Ureter (tissue), 1 donor: Measurements from ENCODE around the gene AKT1S1. TPM values are rescaled to one million over a fixed set of nuclear protein-coding genes. Genes with fewer than 3 reads are reported as not detected.
"Not testable (repeated sequence)": the region's sequence is repeated elsewhere in the genome, so short reads cannot be mapped to it uniquely, and the experiment has no call there.

Experiments
- DNase-seq: peaks from one replicate; pipeline ENCODE4 v3.0.0-alpha.2; 2020; ENCODE audit warnings: low spot score
- total RNA-seq: library from RNA; stranded (reverse); gene quantifications from one replicate; pipeline ENCODE4 v1.2.4, GENCODE V29; 2023
- donor health status: DM: yes; HTN: yes; CAD: no.

AKT1S1 gene
- total RNA-seq, 1 donor from 2014 or later, result 32.8 TPM

DNA sequence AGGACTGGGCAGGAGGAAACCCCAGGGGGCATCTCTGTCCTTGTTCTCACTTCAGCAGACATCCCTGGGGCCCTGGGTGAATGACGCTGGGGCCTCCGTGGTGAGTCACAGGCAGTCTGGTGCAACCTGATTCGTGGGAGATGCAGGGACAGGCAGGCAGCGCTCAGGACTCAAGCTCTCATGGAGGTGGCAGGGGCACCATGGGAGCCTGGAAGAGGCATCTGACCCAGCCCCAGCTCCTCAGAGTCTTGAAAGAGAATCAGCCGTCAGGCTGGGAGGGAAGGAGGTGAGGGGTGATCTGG, 40.2 kb downstream of the AKT1S1 start:
- DNase-seq, result no peak

DNA sequence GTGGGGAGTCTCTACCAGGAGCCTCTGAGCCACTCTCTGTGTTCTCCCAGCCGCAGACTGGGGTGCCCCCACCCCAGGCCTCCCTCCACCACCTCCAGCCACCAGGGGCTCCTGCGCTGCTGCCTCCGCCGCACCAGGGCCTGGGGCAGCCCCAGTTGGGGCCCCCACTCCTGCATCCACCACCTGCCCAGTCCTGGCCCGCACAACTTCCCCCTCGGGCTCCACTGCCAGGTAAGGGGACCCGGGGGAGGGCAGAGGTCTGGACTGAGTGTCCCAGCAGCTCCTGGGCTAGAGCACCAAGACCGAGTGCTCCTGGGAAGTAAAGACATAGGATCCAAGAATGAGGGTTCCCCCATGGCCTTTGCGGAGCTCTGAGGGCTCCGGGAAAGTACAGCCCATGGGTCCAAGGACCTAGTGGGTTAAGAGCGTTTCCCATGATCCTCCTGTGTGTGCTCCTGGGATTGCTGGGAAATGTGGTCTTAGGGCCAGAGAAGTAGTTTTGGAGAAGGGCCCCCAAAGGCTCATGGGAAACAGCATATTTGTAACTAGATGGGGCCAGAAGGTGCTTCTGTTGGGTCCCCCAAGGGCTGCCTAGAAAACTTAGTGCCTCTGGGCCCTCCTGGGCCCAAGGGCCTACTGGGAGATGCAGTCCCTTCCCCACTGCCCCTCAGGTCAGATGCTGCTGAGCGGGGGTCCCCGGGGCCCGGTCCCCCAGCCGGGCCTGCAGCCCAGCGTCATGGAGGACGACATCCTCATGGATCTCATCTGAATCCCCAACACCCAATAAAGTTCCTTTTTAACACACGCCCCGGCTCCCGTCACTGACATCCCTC, 40.8 kb downstream of the AKT1S1 start:
- DNase-seq, result no peak

GRCh38 chr19:49835562-49835961, 41.6 kb downstream of the AKT1S1 start:
- no peak for DNase-seq

GRCh38 chr19:49833599-49833998, 43.6 kb downstream of the AKT1S1 start:
- no peak for DNase-seq

- no peak for DNase-seq
These were observed 44.6 kb downstream of the AKT1S1 start for GRCh38 chr19:49832556-49832955.

DNA sequence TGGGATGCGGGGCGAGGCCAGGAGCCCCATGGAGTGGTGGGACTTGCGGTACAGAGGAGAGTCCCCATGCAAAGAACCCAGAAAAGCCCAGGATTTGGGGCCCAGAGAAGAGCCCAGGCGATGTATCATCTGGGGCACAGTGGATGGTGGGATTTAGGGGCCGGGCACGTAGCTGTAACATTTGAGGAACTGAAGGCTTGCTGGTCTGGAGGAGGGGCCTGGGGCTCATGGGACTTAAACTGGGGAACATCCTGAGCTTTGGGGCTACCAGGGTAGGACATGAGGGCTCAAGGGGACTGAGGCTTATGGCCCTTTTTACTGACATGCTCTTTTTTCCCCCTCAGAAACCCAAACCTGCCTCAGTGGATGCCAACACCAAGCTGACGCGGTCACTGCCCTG, 45.6 kb downstream of the AKT1S1 start:
- no peak for DNase-seq

DNA sequence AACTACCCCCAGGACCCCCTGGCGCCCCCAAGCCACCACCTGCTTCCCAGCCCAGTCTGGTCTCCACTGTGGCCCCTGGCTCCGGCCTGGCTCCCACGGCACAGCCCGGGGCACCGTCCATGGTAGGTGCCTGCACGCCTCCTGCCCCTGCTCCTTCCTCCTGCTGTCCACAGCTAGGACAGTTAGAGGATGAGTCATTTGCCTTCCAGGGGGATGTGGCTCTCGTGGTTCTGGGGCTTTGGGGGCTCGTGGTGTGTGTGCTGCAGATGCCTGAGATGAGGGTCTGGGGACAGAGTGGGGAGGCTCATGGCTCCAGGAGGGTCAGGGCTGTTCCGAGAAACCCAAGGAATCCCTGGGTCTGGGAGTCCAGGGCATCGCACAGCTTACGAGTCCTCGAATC, 46.4 kb downstream of the AKT1S1 start:
- no peak for DNase-seq

GRCh38 chr19:49829721-49830120, 47.4 kb downstream of the AKT1S1 start:
- no peak for DNase-seq

DNA sequence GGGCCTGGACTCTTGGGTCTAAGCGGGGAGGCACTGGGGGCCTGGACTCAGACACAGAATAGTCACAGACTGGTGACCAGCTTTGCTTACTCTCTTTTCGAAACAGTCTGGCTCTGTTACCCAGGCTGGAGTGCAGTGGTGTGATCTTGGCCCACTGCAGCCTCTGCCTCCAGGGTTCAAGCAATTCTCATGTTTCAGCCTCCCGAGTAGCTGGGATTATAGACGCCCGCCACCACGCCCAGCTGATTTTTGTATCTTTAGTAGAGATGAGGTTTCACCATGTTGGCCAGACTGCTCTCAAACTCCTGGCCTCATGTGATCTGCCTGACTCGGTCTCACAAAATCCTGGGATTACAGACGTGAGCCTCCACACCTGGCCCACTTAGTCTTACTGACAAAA, 48.0 kb downstream of the AKT1S1 start:
- no peak for DNase-seq

GRCh38 chr19:49827034-49827433, 50.1 kb downstream of the AKT1S1 start:
- no peak for DNase-seq

DNA sequence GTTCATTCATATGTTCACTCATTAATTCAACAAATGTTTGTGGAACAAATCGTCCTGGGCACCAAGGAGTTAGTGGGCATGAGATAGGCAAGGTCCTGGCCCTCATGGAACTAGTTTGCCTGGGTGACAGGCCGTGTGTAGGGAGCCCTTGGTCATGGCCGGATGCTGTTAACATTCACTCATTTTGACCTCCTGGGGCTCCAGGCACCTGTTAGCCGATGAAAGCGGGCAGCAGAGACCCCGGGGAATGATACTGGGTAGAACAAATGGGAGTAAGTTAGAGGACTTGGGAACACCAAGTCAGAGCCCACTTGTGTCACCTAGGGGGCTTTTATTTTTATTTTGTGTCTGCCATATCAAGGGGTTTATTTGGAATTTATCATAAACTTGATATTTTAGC, 52.5 kb downstream of the AKT1S1 start:
- no peak for DNase-seq

DNA sequence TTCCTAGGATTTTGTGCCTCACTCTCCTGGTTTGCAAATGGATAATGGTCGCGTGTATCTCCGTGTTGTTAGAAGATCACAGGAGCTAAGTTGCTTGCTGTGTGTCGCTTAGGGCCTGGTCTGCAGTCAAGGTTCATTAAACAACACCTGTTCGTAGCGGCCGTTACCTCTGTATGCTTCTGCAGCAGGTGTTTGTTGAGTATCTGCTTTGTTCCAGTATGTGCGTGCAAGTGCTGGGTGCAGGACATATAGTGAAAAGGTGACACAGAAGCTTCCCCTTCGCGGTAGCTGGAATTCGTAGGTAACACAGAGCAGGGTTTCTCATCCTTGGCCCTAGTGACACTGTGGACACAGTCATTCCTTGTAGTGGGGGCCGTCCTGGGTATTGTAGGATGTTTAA, 53.7 kb downstream of the AKT1S1 start:
- DNase-seq, result no peak

DNA sequence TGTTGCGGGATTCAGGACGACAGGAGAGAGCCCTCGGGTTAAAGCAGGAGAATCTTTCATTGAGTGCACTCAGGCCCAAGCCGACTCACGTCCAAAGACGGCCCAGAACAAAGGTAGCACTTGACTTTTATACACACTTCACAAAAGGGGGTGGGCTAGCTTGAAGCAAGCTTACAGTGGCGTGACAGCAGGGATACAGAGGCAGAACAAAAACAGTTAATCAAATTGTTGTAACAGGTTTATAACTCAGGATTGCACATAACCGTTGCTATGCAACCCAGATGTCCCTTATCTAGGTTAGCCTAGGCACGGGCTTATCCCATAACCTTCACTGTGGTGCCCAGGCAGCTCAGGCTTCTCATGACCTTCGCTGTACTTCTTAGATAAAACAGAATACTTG, 57.0 kb downstream of the AKT1S1 start:
- DNase-seq, result no peak

GRCh38 chr19:49819452-49820115, 57.6 kb downstream of the AKT1S1 start:
- not testable (repeated sequence) for DNase-seq

Other genes starting within 250 kb of the AKT1S1 start
- gene RRAS, start 237.2 kb downstream of the AKT1S1 start, total RNA-seq, result 59.1 TPM
- gene SCAF1, start 235.1 kb downstream of the AKT1S1 start, total RNA-seq, result 55.7 TPM
- 108 TPM for gene IRF3, start 211.5 kb downstream of the AKT1S1 start, total RNA-seq
- gene BCL2L12, start 211.4 kb downstream of the AKT1S1 start, total RNA-seq, result 12.6 TPM
- gene PRMT1, start 200.1 kb downstream of the AKT1S1 start, total RNA-seq, result 166 TPM
- gene ADM5, start 187.8 kb downstream of the AKT1S1 start, total RNA-seq, result 4.1 TPM
- 3.1 TPM for gene CPT1C, start 186.2 kb downstream of the AKT1S1 start, total RNA-seq
- gene TSKS, start 114.0 kb downstream of the AKT1S1 start, total RNA-seq, result 0.44 TPM
- gene AP2A1, start 110.4 kb downstream of the AKT1S1 start, total RNA-seq, result 66.6 TPM
- 13.0 TPM for gene FUZ, start 64.1 kb downstream of the AKT1S1 start, total RNA-seq
- 42.2 TPM for gene MED25, start 59.1 kb downstream of the AKT1S1 start, total RNA-seq
- 105 TPM for gene PTOV1, start 26.2 kb downstream of the AKT1S1 start, total RNA-seq
- 122 TPM for gene PNKP, start 9.8 kb downstream of the AKT1S1 start, total RNA-seq
- 30.4 TPM for gene TBC1D17, start 347 bp upstream of the AKT1S1 start, total RNA-seq
- 1.9 TPM for gene IL4I1, start 19.5 kb upstream of the AKT1S1 start, total RNA-seq
- gene ATF5, start 51.9 kb upstream of the AKT1S1 start, total RNA-seq, result 35.5 TPM
- gene NUP62, start 52.1 kb upstream of the AKT1S1 start, total RNA-seq, result 42.7 TPM
- 0.70 TPM for gene SIGLEC11, start 83.8 kb upstream of the AKT1S1 start, total RNA-seq
- gene VRK3, start 148.0 kb upstream of the AKT1S1 start, total RNA-seq, result 56.6 TPM
- 12.0 TPM for gene ZNF473, start 148.7 kb upstream of the AKT1S1 start, total RNA-seq